Left forelimb (tissue), 1 donor: ENCODE data around the gene FAM135A.

Experiments used
- DNase-seq: peaks from one replicate; pipeline ENCODE4 v3.0.0-alpha.2; 2018; ENCODE audit warnings: low spot score

FAM135A gene

DNA sequence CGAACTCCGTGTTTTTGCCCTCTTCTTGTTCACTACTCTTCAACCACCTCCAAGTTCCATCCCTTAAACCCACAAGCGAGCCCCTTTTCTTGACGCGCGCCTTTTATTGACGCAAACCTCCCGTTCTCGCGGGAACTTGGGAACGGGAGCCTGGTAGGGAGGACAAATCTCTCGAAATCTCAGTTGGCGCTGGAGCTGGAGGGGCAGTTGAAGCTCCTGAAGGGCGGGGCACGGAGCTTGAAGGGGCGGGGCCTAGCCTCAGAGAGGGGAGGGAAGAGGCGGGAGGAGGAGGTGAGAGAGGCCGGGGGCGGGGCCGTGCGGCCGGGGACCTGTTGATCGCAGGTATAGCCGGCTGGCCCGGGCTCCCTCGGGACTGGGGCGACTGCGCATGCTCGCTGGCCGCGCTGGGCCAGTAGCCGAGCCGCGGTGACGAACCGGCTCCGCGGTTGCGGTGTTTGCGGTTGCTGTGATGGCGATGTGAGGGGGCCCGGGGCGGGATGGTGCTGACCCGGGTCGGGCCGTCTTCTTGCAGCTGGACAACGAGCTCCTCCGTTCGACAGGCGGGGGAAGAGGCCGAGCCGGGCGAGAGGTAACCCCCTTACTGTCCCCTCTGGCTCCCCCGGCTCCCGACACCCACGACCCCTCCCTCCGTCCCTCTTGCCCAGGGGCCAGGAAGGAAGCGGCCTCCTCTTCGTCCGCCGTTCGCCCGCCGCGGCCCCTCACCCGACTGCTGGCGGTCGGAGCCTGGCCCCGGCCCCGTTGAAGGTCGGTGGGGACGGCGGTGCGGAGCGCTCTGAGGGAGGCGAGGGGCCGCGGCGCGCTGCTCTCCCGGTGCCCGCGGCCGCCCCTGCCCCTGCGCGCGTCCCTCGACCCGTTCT is at the start of gene FAM135A:
FAM135A (plus strand) TSS at position 395 of the 878 bp plus-strand sequence. CDS start 14,835 bp downstream, outside the sequence.
- DNase-seq: peak; percentile 98

DNA sequence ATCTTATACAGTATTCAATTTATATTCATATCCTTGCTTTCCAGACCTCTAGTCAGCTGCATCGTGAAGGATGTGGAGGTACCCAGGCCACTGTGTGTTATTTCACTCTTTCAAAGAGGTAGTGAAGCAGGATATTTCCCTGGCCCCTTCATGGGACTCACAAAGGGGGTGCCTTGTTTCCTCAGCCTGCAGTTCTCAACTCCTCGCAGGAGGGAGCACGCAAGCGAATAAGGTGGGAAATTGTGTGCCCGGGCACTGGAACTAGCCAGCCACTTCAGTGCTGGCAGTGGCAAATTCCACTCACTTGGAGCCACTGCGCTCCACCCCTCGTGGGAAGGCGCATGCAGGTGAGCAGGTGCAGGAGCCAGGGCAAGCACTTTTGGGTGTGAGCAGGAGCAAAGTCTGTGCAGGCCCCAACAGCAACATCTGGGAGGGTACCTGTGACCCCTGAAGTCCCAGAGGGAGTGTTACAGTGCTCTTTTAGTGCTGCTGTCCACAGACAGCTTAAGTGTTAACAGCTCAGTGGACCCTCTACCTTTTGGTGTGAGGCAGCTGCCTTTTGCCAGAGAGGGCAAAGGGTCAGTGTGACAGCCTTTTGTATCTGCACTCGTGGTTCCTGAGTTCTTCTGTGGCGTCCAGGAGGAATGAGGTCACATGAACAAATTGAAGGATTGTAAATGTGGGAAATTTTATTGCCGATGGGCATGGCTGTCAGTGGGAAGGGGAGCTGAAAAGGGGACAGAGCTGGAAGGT is 49.4 kb upstream of the FAM135A start:
- DNase-seq: no peak

- peak; percentile 74 for DNase-seq
Measured at GRCh38 chr6:70369332-70369950, 43.9 kb upstream of the FAM135A start.

DNA sequence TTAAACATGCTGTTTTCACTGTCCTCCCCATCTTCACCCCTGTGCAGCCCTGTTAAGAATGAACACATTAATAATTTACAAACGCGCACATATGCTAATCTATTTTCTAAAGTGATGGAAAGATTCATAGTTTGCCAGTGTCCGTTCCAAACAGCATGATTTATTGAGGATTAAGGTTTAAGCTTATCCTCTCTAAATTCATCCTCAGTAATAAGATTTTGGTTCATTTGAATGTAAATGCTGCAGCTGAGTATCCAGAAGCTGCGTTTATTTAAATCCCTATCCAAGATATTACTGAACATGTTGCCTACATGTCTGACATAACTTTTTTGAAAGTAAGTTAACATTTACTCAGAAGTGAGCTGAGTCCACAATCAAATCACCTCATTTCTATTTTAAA is 42.8 kb upstream of the FAM135A start:
- no peak for DNase-seq

GRCh38 chr6:70371454-70372105 is 41.7 kb upstream of the FAM135A start:
- DNase-seq: no peak

DNA sequence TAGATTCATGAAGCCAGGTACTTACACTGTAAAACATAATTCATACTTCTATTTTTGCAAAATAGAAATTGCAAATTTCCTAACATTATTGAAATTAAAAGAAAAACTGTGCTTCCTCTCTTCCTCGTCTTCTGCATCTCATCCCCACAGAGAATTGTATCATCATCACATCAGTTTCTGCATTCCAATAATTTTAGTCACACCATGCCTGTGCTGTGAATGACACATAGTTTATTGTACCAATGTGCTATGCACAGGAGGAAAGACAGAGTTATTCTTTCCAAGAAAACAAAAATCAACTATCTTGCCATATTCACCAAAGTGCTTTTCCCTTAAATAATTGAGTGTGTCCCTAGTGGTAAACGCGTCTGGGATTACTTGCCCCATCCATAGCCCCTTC is 38.1 kb upstream of the FAM135A start:
- no peak for DNase-seq

- DNase-seq: no peak
Measured at GRCh38 chr6:70375882-70376281, 37.4 kb upstream of the FAM135A start.

DNA sequence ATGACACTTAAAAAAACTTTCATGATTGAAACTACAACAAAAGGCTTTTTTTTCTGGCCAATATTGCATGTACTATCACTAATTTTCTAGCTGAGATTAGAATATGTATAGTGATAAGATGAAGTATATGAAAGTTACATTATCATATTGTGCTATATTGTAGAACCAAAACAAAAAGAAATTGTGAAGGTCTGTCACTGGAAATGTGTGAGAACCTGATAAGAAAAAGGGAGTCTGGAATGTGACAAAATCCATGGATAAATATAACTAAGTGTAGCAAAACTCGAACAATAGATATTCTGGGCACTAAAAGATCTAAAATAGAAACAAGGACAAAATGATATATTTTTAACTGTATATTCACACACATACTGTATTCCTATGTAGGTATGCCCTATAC is 36.7 kb upstream of the FAM135A start:
- no peak for DNase-seq

DNA sequence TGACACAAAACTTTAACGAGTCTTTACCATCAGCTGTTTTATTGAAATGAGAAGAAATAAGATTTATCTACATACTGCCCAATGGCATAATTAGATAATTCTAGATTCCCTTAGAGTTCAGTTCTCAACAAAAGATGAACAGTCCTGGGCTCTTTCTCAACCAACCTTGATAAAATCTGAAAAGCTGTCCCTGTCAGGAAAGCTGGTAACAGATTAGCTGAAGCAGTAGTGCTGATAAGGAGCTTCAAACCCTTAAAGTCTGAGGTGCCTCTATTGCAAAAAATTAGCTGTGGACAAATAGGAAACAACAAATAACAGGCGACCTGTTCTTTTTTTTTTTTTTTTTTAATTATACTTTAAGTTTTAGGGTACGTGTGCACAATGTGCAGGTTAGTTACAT is 35.9 kb upstream of the FAM135A start:
- no peak for DNase-seq

GRCh38 chr6:70379473-70380013 is 33.8 kb upstream of the FAM135A start:
- DNase-seq: no peak

- no peak for DNase-seq
Measured at GRCh38 chr6:70380252-70380651, 33.1 kb upstream of the FAM135A start.

GRCh38 chr6:70380771-70381416 is 32.4 kb upstream of the FAM135A start:
- DNase-seq: no peak

DNA sequence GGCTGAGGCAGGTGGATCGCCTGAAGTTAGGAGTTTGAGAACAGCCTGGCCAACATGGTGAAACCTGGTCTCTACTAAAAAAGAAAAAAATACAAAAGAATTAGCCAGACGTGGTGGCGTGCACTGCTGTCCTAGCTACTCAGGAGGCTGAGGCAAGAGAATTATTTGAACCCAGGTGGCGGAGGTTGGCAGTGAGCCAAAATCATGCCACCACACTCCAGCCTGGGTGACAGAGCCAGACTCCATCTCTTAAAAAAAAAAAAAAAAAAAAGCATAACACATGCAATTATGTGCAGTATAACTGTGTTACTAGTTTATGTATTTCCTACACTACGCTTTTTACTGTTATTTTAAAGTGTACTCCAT is 31.9 kb upstream of the FAM135A start:
- DNase-seq: no peak

DNA sequence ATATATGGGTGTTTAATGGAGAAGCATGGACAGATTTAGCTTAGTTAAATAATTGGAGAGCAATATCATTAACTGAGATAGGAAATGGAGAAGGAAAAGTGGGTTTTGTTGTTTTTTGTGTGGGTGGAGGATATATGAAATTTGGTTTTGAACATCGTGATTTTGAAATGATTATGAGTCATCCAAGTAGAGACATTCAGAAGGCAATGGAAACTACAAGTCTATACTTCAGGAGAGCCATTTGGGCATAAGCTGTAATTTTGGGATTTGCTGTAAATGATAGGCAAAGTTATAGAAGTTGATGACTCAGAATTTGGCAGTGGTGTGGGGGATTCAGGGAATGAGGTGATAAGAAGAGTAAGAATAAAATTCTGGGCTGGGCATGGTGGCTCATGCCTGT is 27.4 kb upstream of the FAM135A start:
- no peak for DNase-seq

- no peak for DNase-seq
Measured at GRCh38 chr6:70388814-70389213, 24.5 kb upstream of the FAM135A start.

GRCh38 chr6:70389261-70389660 is 24.0 kb upstream of the FAM135A start:
- no peak for DNase-seq

- DNase-seq: no peak
Measured at GRCh38 chr6:70390067-70390466, 23.2 kb upstream of the FAM135A start.

DNA sequence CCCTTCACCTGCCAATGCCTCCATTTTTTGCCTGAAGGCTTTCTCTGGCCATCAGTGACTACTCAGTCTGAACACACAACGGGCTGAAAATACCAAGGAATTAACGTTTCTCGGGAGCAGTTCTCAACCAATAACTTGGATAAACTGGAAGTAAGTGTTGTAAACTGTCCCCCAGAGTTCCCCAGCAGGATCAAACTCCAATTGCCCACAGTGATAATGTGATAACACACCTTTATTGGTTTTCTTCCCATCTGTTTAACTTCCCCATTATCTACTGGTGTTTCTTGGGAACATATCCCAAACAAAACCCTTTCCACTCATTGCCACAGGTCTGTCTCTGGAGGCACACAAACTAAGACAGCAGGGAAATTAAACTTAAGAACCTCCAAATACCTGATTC is 21.8 kb upstream of the FAM135A start:
- no peak for DNase-seq

DNA sequence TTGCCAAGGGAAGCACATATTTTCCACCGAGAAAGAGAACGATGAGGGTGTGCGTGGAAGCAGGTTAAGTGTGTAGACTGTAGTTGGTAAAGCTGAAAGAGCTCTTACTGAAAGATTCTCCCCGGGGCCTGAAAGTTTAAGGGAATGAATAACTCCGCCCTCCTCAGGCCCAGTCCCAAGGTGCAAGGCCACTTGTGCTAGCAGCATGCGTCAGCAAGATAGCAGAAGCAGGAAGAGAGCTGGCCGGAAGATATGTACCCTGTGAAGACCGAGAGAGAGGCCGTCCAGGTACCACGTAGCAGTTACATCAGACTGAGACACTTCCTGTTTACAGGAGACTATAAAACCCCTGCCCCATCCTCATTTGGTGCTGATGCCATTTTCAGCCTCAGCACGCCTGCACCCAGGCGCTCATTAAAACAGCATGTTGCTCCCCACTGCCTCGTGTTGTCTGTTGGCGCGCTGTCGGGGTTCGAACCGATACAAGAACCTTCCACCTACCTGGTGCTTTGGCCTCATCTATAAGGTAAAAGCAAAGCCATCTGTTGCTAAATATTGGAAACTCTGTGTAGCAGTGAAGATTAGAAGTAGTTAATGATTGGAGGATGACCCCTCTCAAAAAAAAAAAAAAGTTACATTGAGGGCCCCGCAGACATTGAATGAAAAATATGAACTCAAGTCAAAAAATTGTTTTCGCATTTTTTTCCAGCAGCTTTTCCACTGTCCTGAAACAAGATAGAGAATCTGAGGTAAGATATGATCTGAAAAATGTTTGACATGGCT is 18.6 kb upstream of the FAM135A start:
- no peak for DNase-seq

- no peak for DNase-seq
Measured at GRCh38 chr6:70395301-70395672, 18.0 kb upstream of the FAM135A start.

DNA sequence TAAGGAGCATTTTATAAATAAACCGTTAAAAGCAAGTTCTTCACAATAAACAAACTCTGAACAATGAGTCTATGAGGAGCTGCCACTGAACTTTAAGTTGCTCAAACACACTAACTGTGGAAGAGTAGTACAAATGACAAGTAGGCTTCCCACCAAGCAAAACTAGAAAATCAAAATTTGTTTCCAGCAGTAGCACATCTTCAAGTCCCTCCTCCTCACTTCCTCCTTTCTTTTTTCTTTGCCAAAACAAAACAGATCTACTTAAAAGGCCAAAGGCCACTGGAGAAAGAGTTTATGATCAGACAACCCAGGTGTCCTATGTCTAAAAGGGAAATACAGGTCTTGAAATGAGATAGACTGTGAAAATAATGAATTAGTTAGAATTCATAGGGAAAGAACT is 17.1 kb upstream of the FAM135A start:
- DNase-seq: no peak
